ENCODE results near the gene AOPEP. TPM values are rescaled to one million over a fixed set of nuclear protein-coding genes. Genes with fewer than 3 reads are reported as not detected.

The AOPEP gene
- total RNA-seq, 2 donors from 2014 or later, result 81.5 to 224 TPM

DNA sequence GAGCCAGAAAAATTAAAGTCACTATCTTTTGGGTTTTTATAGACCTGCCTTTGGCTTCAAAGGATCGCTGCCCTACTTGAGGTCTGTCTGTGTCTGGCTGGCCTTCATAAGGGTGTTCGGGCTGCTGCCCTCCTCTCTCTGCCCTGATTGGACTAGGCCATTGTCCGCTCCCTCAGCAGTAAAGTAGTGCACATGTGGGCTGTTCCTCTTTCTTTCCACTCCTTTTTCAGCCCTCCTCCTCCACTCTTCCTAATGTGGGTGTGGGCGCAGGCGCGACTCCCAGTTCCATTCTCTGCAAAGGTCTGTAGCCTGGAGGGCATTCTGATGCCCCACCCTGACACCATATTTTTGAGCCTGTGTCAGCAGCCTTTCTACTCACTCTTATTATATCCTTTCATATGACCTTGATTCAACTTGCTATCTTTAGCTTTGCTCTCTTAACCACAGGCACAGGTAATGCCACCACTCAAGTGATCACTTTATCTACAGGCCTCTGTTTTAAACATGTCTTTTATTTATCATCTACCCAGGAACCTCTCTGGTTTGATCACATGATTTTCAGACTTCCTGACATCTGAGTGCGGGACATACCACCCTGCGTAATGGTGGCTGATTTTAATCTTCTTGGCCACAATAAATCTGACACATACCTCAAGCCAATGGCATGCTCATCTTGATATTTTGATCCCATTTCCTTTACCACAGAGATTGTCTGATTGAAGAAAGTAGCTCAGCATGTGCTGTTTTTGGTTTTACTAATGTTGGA is 144.5 kb downstream of the AOPEP start:
- Histone ChIP-seq H3K27me3 (no peaks in the 10 kb centered on the region), H3K9me3 (no peaks in the 10 kb centered on the region), H3K36me3 (replicated peaks in 1 of 2; ENCODE audit: insufficient read depth in 1 of 2, low read depth in 2 of 2) (no peaks in the 10 kb centered on the region), H3K4me3 (no peak overlapping the region), H3K4me1 (peaks cover 40% of the 10 kb centered on the region), H3K27ac (peak overlapping the region in 1 of 4 donors; percentile 29)
- DNase-seq, result no peak
- 86 to 91% methylated on average over 8 of the region's 8 CpGs for WGBS, 2 donors
- intact Hi-C loops (cut with DNase I), result no loop called here
- ATAC-seq, result no peak
- TF ChIP-seq, protein P1, sequence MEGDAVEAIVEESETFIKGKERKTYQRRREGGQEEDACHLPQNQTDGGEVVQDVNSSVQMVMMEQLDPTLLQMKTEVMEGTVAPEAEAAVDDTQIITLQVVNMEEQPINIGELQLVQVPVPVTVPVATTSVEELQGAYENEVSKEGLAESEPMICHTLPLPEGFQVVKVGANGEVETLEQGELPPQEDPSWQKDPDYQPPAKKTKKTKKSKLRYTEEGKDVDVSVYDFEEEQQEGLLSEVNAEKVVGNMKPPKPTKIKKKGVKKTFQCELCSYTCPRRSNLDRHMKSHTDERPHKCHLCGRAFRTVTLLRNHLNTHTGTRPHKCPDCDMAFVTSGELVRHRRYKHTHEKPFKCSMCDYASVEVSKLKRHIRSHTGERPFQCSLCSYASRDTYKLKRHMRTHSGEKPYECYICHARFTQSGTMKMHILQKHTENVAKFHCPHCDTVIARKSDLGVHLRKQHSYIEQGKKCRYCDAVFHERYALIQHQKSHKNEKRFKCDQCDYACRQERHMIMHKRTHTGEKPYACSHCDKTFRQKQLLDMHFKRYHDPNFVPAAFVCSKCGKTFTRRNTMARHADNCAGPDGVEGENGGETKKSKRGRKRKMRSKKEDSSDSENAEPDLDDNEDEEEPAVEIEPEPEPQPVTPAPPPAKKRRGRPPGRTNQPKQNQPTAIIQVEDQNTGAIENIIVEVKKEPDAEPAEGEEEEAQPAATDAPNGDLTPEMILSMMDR (IDR thresholded peaks at IDR 0.05), result no peak
- no peak for TF ChIP-seq POLR2A (IDR thresholded peaks at IDR 0.05)

DNA sequence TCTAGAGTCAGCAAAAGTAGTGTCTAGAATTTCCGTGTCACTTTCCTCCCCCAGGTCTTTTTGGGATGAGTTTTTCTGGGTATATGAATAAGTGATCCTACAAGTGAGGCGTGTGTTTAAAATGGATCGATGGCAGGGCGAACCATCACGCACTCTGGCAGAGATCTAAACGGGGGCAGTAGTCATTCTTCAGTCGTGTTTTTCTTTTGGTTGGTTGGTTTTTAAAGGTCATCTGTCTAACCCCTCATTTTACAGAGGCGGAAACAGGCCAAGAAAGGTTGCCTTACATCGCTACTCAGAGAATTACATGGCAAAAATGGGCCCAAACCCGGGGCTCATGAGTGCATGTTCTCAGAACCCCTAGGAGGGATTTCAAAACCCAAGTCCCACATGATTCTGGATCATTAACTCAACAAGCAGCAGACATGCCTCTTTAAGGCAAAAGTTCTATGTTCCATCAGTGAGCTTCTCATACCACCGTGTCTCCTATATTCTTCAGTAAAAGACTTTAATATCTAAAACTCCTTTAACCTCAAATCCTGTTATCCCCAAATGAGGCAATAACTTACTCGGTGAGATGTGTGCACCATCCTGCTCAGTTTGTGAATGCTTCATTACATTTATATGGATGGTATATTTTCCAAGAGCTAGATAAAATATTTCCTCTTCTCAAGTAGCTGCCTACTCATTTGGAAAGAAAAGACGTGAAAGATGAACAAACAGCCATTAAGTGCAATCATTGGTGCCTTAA is 145.8 kb downstream of the AOPEP start:
- no peak for DNase-seq
- Histone ChIP-seq H3K27me3 (no peaks in the 10 kb centered on the region), H3K4me3 (no peak overlapping the region), H3K4me1 (peaks cover 31% of the 10 kb centered on the region), H3K36me3 (replicated peaks in 1 of 2; ENCODE audit: insufficient read depth in 1 of 2, low read depth in 2 of 2) (no peaks in the 10 kb centered on the region), H3K27ac (no peak overlapping the region), H3K9me3 (no peaks in the 10 kb centered on the region)
- 93% methylated on average over 13 of the region's 13 CpGs for WGBS, 2 donors
- ATAC-seq, result no peak
- intact Hi-C loops (cut with DNase I), result no loop called here
- TF ChIP-seq, protein P1 (IDR thresholded peaks at IDR 0.05), result no peak
- no peak for TF ChIP-seq POLR2A (IDR thresholded peaks at IDR 0.05)

DNA sequence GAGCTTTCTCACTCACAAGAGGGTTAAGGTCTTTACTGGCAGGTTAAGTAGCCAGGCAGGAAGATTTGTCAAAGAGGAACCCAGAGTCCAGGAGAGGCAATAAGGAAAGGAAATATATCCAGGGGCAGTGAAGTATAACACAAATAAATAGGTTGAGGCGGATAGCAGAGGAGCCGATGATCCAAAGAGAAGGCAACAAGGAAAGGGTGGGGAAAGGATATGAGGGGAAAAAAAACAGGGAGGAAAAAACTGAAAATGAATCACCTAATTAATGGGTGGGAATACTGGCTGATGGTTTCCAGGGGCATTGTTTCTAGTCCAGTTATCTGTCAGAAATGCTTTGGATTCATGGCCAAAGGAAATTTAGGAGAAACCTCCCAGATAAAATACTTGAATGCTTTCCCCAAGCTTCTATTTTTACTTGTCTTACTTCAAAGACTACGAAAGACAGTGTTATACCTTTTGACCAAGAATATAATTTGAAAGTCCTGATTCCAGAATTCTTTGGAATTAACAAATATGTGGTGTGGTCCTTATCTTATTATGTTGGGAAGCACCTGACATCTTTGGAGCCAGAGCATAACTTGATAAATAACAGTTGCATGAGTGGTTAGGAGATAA is 146.5 kb downstream of the AOPEP start:
- no peak for ATAC-seq
- H3K27ac ChIP-seq, result peak overlapping the region in 1 of 4 donors; percentile 74

DNA sequence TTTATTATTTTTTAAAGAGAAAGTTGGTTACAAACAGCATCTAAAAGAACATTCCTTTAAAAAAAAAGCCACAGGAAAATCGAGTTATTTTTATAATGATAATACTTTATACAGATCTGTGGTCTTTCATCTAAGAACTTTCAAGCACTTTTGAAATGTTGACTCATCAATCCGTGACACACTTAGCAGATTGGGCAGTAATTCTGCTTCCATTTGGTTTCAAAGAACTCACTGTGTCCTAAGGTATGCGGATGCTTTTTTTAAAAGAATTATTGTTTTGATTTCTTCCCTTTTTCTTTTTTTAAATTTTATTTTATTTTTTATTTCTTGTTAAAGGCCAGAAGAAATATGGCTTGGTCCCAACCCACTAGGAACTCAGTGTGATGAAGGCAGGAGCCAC is 147.8 kb downstream of the AOPEP start:
- intact Hi-C loops (cut with DNase I), result no loop called here
- TF ChIP-seq POLR2A (IDR thresholded peaks at IDR 0.05), result no peak
- TF ChIP-seq, protein P1 (IDR thresholded peaks at IDR 0.05), result no peak
- H3K9me3 ChIP-seq, result no peaks in the 10 kb centered on the region
- peaks cover 19% of the 10 kb centered on the region for H3K4me1 ChIP-seq
- DNase-seq, result no peak
- peak; percentile 69 for ATAC-seq
- peak overlapping the region in 3 of 4 donors; percentile 32 to 74 (median 43) for H3K27ac ChIP-seq
- whole genome bisulfite sequencing, 2 donors, result 42 to 49% methylated on average over 3 of the region's 3 CpGs
- no peak overlapping the region for H3K4me3 ChIP-seq
- no peaks in the 10 kb centered on the region for H3K27me3 ChIP-seq
- no peaks in the 10 kb centered on the region for H3K36me3 ChIP-seq (replicated peaks in 1 of 2; ENCODE audit: insufficient read depth in 1 of 2, low read depth in 2 of 2)

More for the DNA sequence above, 146.5 kb downstream of the AOPEP start:
- WGBS, 2 donors, result 73 to 84% methylated on average over 3 of the region's 3 CpGs
- no peak for TF ChIP-seq POLR2A (IDR thresholded peaks at IDR 0.05)
- TF ChIP-seq, protein P1 (IDR thresholded peaks at IDR 0.05), result no peak
- H3K9me3 ChIP-seq, result no peaks in the 10 kb centered on the region
- H3K4me3 ChIP-seq, result no peak overlapping the region
- intact Hi-C loops (cut with DNase I), result no loop called here
- H3K4me1 ChIP-seq, result peaks cover 23% of the 10 kb centered on the region
- H3K36me3 ChIP-seq (replicated peaks in 1 of 2; ENCODE audit: insufficient read depth in 1 of 2, low read depth in 2 of 2), result no peaks in the 10 kb centered on the region
- no peaks in the 10 kb centered on the region for H3K27me3 ChIP-seq
- no peak for DNase-seq
